HEK293T (cell line): ENCODE measurements around the gene MBNL3.
"Not testable (repeated sequence)": the region's sequence is repeated elsewhere in the genome, so short reads cannot be mapped to it uniquely, and the experiment has no call there.

Experiments used
- CTCF ChIA-PET: fragments of 350-600 bp; formaldehyde crosslinking; extraction: SDS; loops from one replicate; lab custom pipeline; 2021; ENCODE audit warnings: antibody characterized with exemption, inconsistent platforms; lab: Yijun Ruan, JAX
- POLR2A ChIA-PET: fragments of 350-600 bp; formaldehyde crosslinking; extraction: SDS; loops from one replicate; lab custom pipeline; 2020; ENCODE audit warnings: antibody characterized with exemption, inconsistent platforms; lab: Yijun Ruan, JAX
- DNase-seq: peaks from one replicate; pipeline ENCODE4 v3.0.0; 2012; ENCODE audit warnings: mixed read lengths; ENCODE audit errors: extremely low spot score
- ARNT ChIP-seq: fragments of 450-650 bp; IDR thresholded peaks from 2 replicates; pipeline ENCODE4 v1.6.1; 2017; ENCODE audit warnings: mild to moderate bottlenecking
- BHLHE40 ChIP-seq: fragments of 450-650 bp; IDR thresholded peaks from 2 replicates; pipeline ENCODE4 v1.6.1; 2016; ENCODE audit warnings: mild to moderate bottlenecking, moderate library complexity, borderline replicate concordance
- CTBP1 ChIP-seq: fragments of 450-650 bp; IDR thresholded peaks from 2 replicates; pipeline ENCODE4 v1.6.1; 2016; ENCODE audit warnings: borderline replicate concordance
- ELF4 ChIP-seq: fragments of 450-650 bp; IDR thresholded peaks from 2 replicates; pipeline ENCODE4 v1.6.1; 2017; ENCODE audit warnings: antibody characterized with exemption
- FOXA1 ChIP-seq: fragments of 450-650 bp; IDR thresholded peaks from 2 replicates; pipeline ENCODE4 v1.6.1; 2016; ENCODE audit warnings: mild to moderate bottlenecking
- FOXK2 ChIP-seq: fragments of 450-650 bp; IDR thresholded peaks from 2 replicates; pipeline ENCODE4 v1.6.1; 2016; ENCODE audit warnings: mild to moderate bottlenecking
- FOXM1 ChIP-seq: fragments of 450-650 bp; IDR thresholded peaks from 2 replicates; pipeline ENCODE4 v1.6.1; 2017; ENCODE audit warnings: mild to moderate bottlenecking, borderline replicate concordance
- HDGF ChIP-seq: fragments of 450-650 bp; IDR thresholded peaks from 2 replicates; pipeline ENCODE4 v1.6.1; 2017; ENCODE audit warnings: antibody characterized with exemption, borderline replicate concordance
- L3MBTL2 ChIP-seq: fragments of 450-650 bp; conservative IDR thresholded peaks from 2 replicates; pipeline ENCODE4 v1.6.1; 2016; ENCODE audit warnings: mild to moderate bottlenecking
- LEF1 ChIP-seq: fragments of 450-650 bp; IDR thresholded peaks from 2 replicates; pipeline ENCODE4 v1.6.1; 2017; ENCODE audit warnings: mild to moderate bottlenecking, borderline replicate concordance
- NFRKB ChIP-seq: fragments of 450-650 bp; IDR thresholded peaks from 2 replicates; pipeline ENCODE4 v1.6.1; 2016; ENCODE audit warnings: mild to moderate bottlenecking, moderate library complexity
- PKNOX1 ChIP-seq: fragments of 450-650 bp; IDR thresholded peaks from 2 replicates; pipeline ENCODE4 v1.6.1; 2016
- SP1 ChIP-seq: fragments of 450-650 bp; IDR thresholded peaks from 2 replicates; pipeline ENCODE4 v1.6.1; 2017
- SUZ12 ChIP-seq: fragments of 450-650 bp; IDR thresholded peaks from 2 replicates; pipeline ENCODE4 v1.6.1; 2016; ENCODE audit warnings: mild to moderate bottlenecking
- TARDBP ChIP-seq: fragments of 450-650 bp; IDR thresholded peaks from 2 replicates; pipeline ENCODE4 v1.6.1; 2016
- ZNF384 ChIP-seq: fragments of 450-650 bp; IDR thresholded peaks from 2 replicates; pipeline ENCODE4 v1.6.1; 2016

MBNL3 gene

GRCh38 chrX:132461886-132462285 is 27.0 kb downstream of the MBNL3 start:
- DNase-seq, result no peak
- TF ChIP-seq HDGF, result no peak
- ChIA-PET CTCF (no interaction called here), POLR2A (no interaction called here)

- CTCF ChIA-PET, result no interaction called here
- TF ChIP-seq FOXK2, result no peak
- TF ChIP-seq PKNOX1, result no peak
- no peak for TF ChIP-seq ZNF384
- TF ChIP-seq SP1, result no peak
- TF ChIP-seq HDGF, result no peak
- TF ChIP-seq CTBP1, result no peak
- POLR2A ChIA-PET, result no interaction called here
- no peak for DNase-seq
These were observed 35.8 kb downstream of the MBNL3 start for GRCh38 chrX:132452911-132453550.

- CTCF ChIA-PET, DNase-seq, POLR2A ChIA-PET: not testable (repeated sequence)
These were observed 42.9 kb downstream of the MBNL3 start for GRCh38 chrX:132445909-132446308.

GRCh38 chrX:132444936-132445335 is 43.9 kb downstream of the MBNL3 start:
- DNase-seq, result no peak
- TF ChIP-seq HDGF (no peak), FOXK2 (no peak), FOXM1 (no peak), NFRKB (no peak), CTBP1 (no peak), TARDBP (no peak), ELF4 (no peak), BHLHE40 (no peak), SP1 (no peak), ZNF384 (no peak), PKNOX1 (no peak), LEF1 (no peak), SUZ12 (no peak), L3MBTL2 (no peak), FOXA1 (no peak), ARNT (no peak)
- CTCF ChIA-PET, result no interaction called here
- POLR2A ChIA-PET, result no interaction called here

- CTCF ChIA-PET, result no interaction called here
- DNase-seq, result no peak
- TF ChIP-seq ZNF384 (no peak), CTBP1 (no peak), PKNOX1 (no peak), FOXK2 (no peak), SUZ12 (no peak), FOXM1 (no peak), FOXA1 (no peak), L3MBTL2 (no peak)
- POLR2A ChIA-PET, result no interaction called here
These were observed 45.4 kb downstream of the MBNL3 start for GRCh38 chrX:132443196-132444135.

- POLR2A ChIA-PET, result no interaction called here
- TF ChIP-seq ZNF384 (no peak), SUZ12 (no peak), CTBP1 (no peak), L3MBTL2 (no peak), LEF1 (no peak), NFRKB (no peak), BHLHE40 (no peak), ELF4 (no peak)
- CTCF ChIA-PET, result no interaction called here
- DNase-seq, result no peak
These were observed 46.1 kb downstream of the MBNL3 start for GRCh38 chrX:132442691-132443090.

- CTCF ChIA-PET, result no interaction called here
These were observed 53.6 kb downstream of the MBNL3 start for GRCh38 chrX:132435222-132435621.

More at GRCh38 chrX:132435222-132435621, 53.6 kb downstream of the MBNL3 start:
- no peak for TF ChIP-seq ARNT
- TF ChIP-seq FOXK2, result no peak
- TF ChIP-seq L3MBTL2, result no peak
- TF ChIP-seq HDGF, result no peak
- TF ChIP-seq ELF4, result no peak
- no peak for TF ChIP-seq BHLHE40
- no peak for TF ChIP-seq FOXA1
- no peak for TF ChIP-seq NFRKB
- TF ChIP-seq SP1, result no peak
- TF ChIP-seq CTBP1, result no peak
- no peak for TF ChIP-seq FOXM1
- TF ChIP-seq PKNOX1, result no peak
- no peak for TF ChIP-seq LEF1
- no peak for DNase-seq
- POLR2A ChIA-PET, result no interaction called here
